GM12878 (cell line): ENCODE measurements around the gene SMARCE1. TPM values are rescaled to one million over a fixed set of nuclear protein-coding genes. Genes with fewer than 3 reads are reported as not detected.

Experiments
- ATF2 ChIP-seq: IDR thresholded peaks from 2 replicates; pipeline ENCODE4 v1.6.1; 2012; ENCODE audit warnings: low read length, inconsistent platforms
- BHLHE40 ChIP-seq, 2 experiments: fragments of 450-650 bp in 1 of 2; IDR thresholded peaks; 2 replicates each; pipeline ENCODE4 v1.6.1; 2011 to 2017; ENCODE audit warnings: low read depth in 2 of 2, borderline replicate concordance in 1 of 2, improper control_type of control experiment in 1 of 2, low read length in 1 of 2, mild to moderate bottlenecking in 1 of 2
- CBFB ChIP-seq: IDR thresholded peaks from 2 replicates; pipeline ENCODE4 v1.6.1; 2016; ENCODE audit warnings: antibody characterized with exemption, low read depth
- CHD1 ChIP-seq: IDR thresholded peaks from 2 replicates; pipeline ENCODE4 v1.6.1; 2012; ENCODE audit warnings: low read depth, low read length, improper control_type of control experiment
- IKZF1 ChIP-seq: fragments of 450-650 bp; conservative IDR thresholded peaks from 2 replicates; pipeline ENCODE4 v1.6.1; 2017; ENCODE audit warnings: antibody characterized with exemption, mild to moderate bottlenecking
- IKZF2 ChIP-seq, 2 experiments: fragments of 450-650 bp; IDR thresholded peaks; 2 replicates each; pipeline ENCODE4 v1.6.1; 2017; ENCODE audit warnings: mild to moderate bottlenecking in 2 of 2, moderate library complexity in 2 of 2
- IRF4 ChIP-seq: IDR thresholded peaks from 2 replicates; pipeline ENCODE4 v1.6.1; 2011; ENCODE audit warnings: low read depth, low read length
- IRF5 ChIP-seq: fragments of 450-650 bp; IDR thresholded peaks from 2 replicates; pipeline ENCODE4 v1.6.1; 2017; ENCODE audit warnings: borderline replicate concordance
- JUNB ChIP-seq: IDR thresholded peaks from 2 replicates; pipeline ENCODE4 v1.6.1; 2016; ENCODE audit warnings: antibody characterized with exemption, mild to moderate bottlenecking
- MAX ChIP-seq: IDR thresholded peaks from 2 replicates; pipeline ENCODE4 v1.6.1; 2012; ENCODE audit warnings: low read depth, low read length, improper control_type of control experiment
- MEF2A ChIP-seq: IDR thresholded peaks from 2 replicates; pipeline ENCODE4 v1.6.1; 2011; ENCODE audit warnings: low read depth, mild to moderate bottlenecking, low read length, moderate library complexity; ENCODE audit not compliant: insufficient read depth
- MTA3 ChIP-seq: IDR thresholded peaks from 2 replicates; pipeline ENCODE4 v1.6.1; 2012; ENCODE audit warnings: low read length, inconsistent platforms, borderline replicate concordance
- NFIC ChIP-seq: IDR thresholded peaks from 2 replicates; pipeline ENCODE4 v1.6.1; 2012; ENCODE audit warnings: low read depth, mild to moderate bottlenecking, inconsistent platforms, low read length, moderate library complexity
- PML ChIP-seq: IDR thresholded peaks from 2 replicates; pipeline ENCODE4 v1.6.1; 2012; ENCODE audit warnings: low read length, inconsistent platforms
- POLR2AphosphoS5 ChIP-seq: IDR thresholded peaks from 2 replicates; pipeline ENCODE4 v1.6.1; 2011; ENCODE audit warnings: mild to moderate bottlenecking, low read length, inconsistent platforms
- POU2F2 ChIP-seq: IDR thresholded peaks from 3 replicates; pipeline ENCODE4 v1.6.1; 2011; ENCODE audit warnings: low read depth, mild to moderate bottlenecking, low read length, borderline replicate concordance
- RBBP5 ChIP-seq: fragments of 200-600 bp; sonication (generic); conservative IDR thresholded peaks from 2 replicates; pipeline ENCODE4 v1.6.1; 2016
- RFX5 ChIP-seq: IDR thresholded peaks from 2 replicates; pipeline ENCODE4 v1.6.1; 2011; ENCODE audit warnings: low read depth, low read length, improper control_type of control experiment
- SIX5 ChIP-seq: IDR thresholded peaks from 2 replicates; pipeline ENCODE4 v1.6.1; 2011; ENCODE audit warnings: mild to moderate bottlenecking, low read depth, low read length, moderate library complexity; ENCODE audit not compliant: severe bottlenecking
- SMARCA5 ChIP-seq: fragments of 450-650 bp; IDR thresholded peaks from 2 replicates; pipeline ENCODE4 v1.6.1; 2017; ENCODE audit warnings: mild to moderate bottlenecking
- STAT3 ChIP-seq: IDR thresholded peaks from 2 replicates; pipeline ENCODE4 v1.6.1; 2011; ENCODE audit warnings: low read depth, low read length, improper control_type of control experiment
- ZBED1 ChIP-seq: IDR thresholded peaks from 2 replicates; pipeline ENCODE4 v1.6.1; 2016; ENCODE audit warnings: borderline replicate concordance
- ZNF384 ChIP-seq: IDR thresholded peaks from 2 replicates; pipeline ENCODE4 v1.6.1; 2012; ENCODE audit warnings: low read depth, mild to moderate bottlenecking, low read length, improper control_type of control experiment, borderline replicate concordance
- ZNF687 ChIP-seq: fragments of 450-650 bp; IDR thresholded peaks from 2 replicates; pipeline ENCODE4 v1.6.1; 2017; ENCODE audit warnings: mild to moderate bottlenecking, moderate library complexity
- polyA plus RNA-seq, 11 experiments: library from polyadenylated mRNA; depleted of rRNA in 4 of 11; unstranded in 6 of 11; stranded (reverse) in 5 of 11; fragments of >200 nt; fragmentation: Nextera tagmentation in 4 of 11; fragmentation: Illumina TruSeq in 1 of 11; extraction: Ambion mirVana in 4 of 11; extraction: Trizol in 1 of 11; gene quantifications; 1 replicate in 1 of 11; 2 replicates in 10 of 11; pipeline versions ENCODE4 v1.2.1 to v1.2.3, GENCODE V29; 2011 to 2016; ENCODE audit warnings: inconsistent platforms in 2 of 11, missing spikeins in 2 of 11, low read depth in 1 of 11
- total RNA-seq, 4 experiments: library from RNA; depleted of rRNA in 3 of 4; stranded (reverse); fragments of >200 nt in 3 of 4; fragmentation: Illumina TruSeq in 1 of 4; extraction: Trizol in 1 of 4; gene quantifications; 2 replicates each; pipeline versions ENCODE4 v1.2.1 to v1.2.3, GENCODE V29; 2013 to 2021

Gene SMARCE1
- total and polyA plus RNA-seq, 10 of the 15 experiments (the other 5 are each of a cell fraction or from before 2014, with no cell fraction given): 87.9 to 191 (median 132) TPM

GRCh38 chr17:40597556-40598300 lies 49.9 kb downstream of the SMARCE1 start (continued):
- TF ChIP-seq MEF2A: peak; percentile 98
- TF ChIP-seq PML: no peak
- peak; percentile 81 for TF ChIP-seq ATF2
- peak; percentile 62; the same call in 1 of the 2 replicates for TF ChIP-seq MTA3
- TF ChIP-seq SMARCA5: peak; percentile 22; the same call in 1 of the 2 replicates
- no peak for TF ChIP-seq ZNF384
- 0 out of 3 replicates have a peak, but pooled peaks have one; percentile 13 for TF ChIP-seq POU2F2
- peak; percentile 7 to 35; a peak in 1 of 4 replicates for TF ChIP-seq BHLHE40 (IDR thresholded peaks at IDR 0.05; ENCODE audit: borderline replicate concordance in 1 of 2, low read depth in 2 of 2, low read length in 1 of 2)
- TF ChIP-seq STAT3: no peak
- TF ChIP-seq IKZF2 (IDR thresholded peaks at IDR 0.05): peak in 1 of 2 experiments; percentile 22; a peak in 2 of 4 replicates
- TF ChIP-seq SIX5: no peak
- TF ChIP-seq CHD1: no peak
- no peak for TF ChIP-seq POLR2AphosphoS5
- no peak for TF ChIP-seq IRF5
- peak; percentile 4; the same call in 1 of the 2 replicates for TF ChIP-seq IKZF1
- TF ChIP-seq ZBED1: no peak; the same call in 1 of the 2 replicates
- TF ChIP-seq RBBP5: no peak
- no peak; the same call in 1 of the 2 replicates for TF ChIP-seq IRF4
- no peak for TF ChIP-seq RFX5
- peak; percentile 39; the same call in 1 of the 2 replicates for TF ChIP-seq ZNF687
- TF ChIP-seq NFIC: peak; percentile 84; the same call in 1 of the 2 replicates
- peak; percentile 30; the same call in 1 of the 2 replicates for TF ChIP-seq CBFB
- TF ChIP-seq MAX: no peak
- peak; percentile 85 for TF ChIP-seq JUNB
